ENCODE data around the gene DPP6.
"Not testable (repeated sequence)": the region's sequence is repeated elsewhere in the genome, so short reads cannot be mapped to it uniquely, and the experiment has no call there.

The DPP6 gene

GRCh38 chr7:154051643-154052529 is at the start of gene DPP6:
Gene DPP6, plus strand, starts transcription at chr7:154052398.
- DNase-seq, result not testable (repeated sequence)

DNA sequence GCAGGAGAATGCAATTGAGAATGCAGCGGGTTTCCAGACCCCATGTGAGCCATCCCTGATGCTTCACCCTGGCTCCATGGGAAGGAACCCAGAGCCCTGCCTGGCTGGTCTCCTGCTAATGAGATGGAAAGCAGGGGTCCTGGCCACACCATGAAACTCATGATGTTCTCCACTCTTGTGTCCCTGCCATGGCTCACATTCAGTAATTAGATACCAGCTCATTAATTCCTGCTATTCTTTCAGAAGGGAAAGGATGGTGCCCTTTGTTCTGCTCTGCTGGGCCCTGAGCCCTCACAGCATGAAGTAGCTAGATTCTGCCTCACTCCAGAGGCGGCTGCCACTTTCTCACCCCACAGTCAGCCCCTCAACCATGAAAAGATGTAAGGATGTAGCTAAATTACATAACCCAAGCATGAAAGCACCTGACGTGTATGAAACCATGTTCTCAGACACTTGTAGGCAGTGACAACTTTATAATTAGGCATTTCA is 42.7 kb upstream of the DPP6 start:
- DNase-seq, result not testable (repeated sequence)

DNA sequence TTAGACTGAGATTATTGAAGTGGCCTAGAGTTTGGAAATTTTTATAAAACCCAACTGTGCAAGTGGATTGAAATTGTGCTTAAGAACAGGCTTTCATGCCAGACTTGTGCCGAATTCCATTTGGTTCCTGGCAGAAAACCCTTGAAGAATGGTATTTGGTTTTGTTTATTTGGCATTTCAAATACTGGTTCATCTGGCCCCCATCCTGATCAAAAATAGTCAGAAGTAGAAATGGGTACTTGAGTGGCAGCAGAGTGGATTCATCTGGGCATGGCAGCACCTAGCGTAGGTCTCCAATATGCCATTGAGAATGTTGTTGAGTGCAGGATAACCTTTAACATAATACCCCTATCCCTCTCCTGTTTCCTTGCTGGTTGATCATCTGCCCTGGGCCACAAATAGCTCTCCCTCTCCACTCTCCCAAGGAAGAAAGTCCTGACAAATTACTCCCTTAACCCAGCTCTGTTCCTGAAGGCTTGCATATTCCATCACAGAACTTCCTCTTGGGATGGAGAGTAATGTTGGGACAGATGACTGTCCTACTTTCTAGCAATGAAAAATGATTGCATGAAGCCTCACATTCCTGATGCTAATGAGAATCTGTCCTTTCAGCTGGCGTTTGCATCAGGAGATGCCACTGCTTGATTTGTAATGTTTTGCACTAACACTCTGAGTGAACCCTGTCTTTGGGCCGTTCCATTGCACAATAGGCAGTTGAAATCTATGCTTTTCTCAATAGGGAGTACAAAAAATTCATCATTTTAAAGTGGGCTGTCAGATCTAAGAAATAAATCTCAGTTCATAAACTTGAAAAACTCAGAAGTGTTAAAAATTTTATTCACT is 41.3 kb upstream of the DPP6 start:
- not testable (repeated sequence) for DNase-seq

- not testable (repeated sequence) for DNase-seq
Measured at GRCh38 chr7:154012800-154013199, 39.4 kb upstream of the DPP6 start.

DNA sequence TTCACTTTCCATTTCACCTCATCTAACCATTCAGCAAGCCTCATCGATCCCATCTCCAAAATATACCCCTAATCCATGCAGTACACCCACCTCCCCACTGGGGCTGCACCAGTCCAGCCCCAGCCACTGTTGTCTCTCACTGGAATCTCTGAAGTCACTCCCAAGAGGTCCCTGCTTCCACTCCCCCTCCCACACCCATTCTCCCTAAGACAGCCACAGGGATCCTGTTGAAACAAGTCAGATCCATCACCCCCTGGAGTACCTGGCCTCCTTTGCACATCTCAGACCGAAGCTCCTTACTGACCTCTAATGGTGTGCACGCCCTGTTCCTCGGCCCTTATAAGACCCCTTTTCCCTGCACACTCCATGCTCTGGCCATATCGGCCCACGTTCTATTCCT is 36.6 kb upstream of the DPP6 start:
- not testable (repeated sequence) for DNase-seq

DNA sequence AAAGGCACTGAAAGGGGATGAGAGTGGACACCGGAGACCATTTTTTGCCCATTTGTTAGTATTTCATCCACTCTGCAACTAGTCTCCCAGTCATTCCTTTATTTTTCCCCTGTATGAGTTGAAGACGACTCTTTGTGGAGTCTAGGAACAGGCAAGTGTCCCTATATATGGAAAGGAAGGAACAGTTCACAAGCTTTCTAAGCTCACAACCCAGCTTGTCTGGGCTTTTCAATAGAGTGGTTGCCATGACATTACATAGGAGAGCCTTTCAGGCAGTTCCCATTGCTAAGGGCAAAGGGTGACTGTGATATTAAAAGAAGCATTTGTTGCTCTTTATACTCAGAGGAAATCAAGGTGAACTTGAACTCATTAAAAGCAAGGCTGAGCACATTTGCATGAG is 33.8 kb upstream of the DPP6 start:
- not testable (repeated sequence) for DNase-seq

GRCh38 chr7:154027805-154028204 is 24.4 kb upstream of the DPP6 start:
- DNase-seq, result not testable (repeated sequence)

GRCh38 chr7:154030476-154031080 is 21.6 kb upstream of the DPP6 start:
- DNase-seq, result not testable (repeated sequence)

GRCh38 chr7:154039466-154040165 is 12.6 kb upstream of the DPP6 start:
- not testable (repeated sequence) for DNase-seq

GRCh38 chr7:154050394-154050793 is 1.8 kb upstream of the DPP6 start:
- DNase-seq, result not testable (repeated sequence)

GRCh38 chr7:154051006-154051642 is 1.1 kb upstream of the DPP6 start:
- not testable (repeated sequence) for DNase-seq

GRCh38 chr7:154052530-154053252 is 493 bp downstream of the DPP6 start:
- not testable (repeated sequence) for DNase-seq

GRCh38 chr7:154053466-154054312 is 1.5 kb downstream of the DPP6 start:
- not testable (repeated sequence) for DNase-seq

- DNase-seq, result not testable (repeated sequence)
Measured at GRCh38 chr7:154054664-154055063, 2.5 kb downstream of the DPP6 start.

DNA sequence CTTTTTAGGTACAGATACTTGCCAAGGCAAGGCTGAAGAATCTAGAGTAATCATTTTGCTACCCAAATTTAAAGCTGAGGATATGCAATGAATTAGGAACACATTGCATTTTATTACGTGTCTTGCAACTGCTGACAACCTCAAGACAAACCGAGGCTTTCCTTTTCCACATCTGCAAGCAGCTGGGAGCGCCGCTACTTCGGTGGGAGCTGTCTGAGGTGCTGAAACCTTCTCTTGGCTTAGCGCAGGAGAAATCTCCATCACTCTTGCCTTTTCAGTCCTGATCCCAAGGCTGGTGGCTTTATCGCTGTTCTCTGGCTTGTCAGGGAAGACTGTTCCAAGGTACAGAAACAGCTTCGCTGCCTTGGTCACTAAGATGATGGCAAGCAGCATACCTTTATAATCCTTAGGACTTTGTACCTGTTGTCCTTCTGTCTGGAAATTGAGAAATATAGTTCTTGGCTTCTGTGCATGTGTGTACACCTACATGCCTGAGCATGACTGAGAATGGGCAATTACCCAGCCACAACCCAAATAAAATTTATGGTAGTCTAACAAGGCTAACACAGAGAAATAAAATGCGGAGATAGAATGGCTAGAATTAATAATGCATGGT is 3.4 kb downstream of the DPP6 start:
- not testable (repeated sequence) for DNase-seq

GRCh38 chr7:154058783-154059182 is 6.6 kb downstream of the DPP6 start:
- DNase-seq, result not testable (repeated sequence)

GRCh38 chr7:154060551-154060950 is 8.4 kb downstream of the DPP6 start:
- DNase-seq, result not testable (repeated sequence)

GRCh38 chr7:154071833-154072232 is 19.6 kb downstream of the DPP6 start:
- not testable (repeated sequence) for DNase-seq

- DNase-seq, result not testable (repeated sequence)
Measured at GRCh38 chr7:154072395-154073181, 20.4 kb downstream of the DPP6 start.
